ENCODE results near the gene SIVA1. TPM values are rescaled to one million over a fixed set of nuclear protein-coding genes. Genes with fewer than 3 reads are reported as not detected.

SIVA1 gene
- total RNA-seq, 1 donor from 2014 or later: 51.7 TPM

- Histone ChIP-seq H3K4me1 (ENCODE audit: control insufficient read depth in 3 of 3, insufficient read depth in 3 of 3, low read length in 3 of 3) (peaks cover 79 to 97% (median 86%) of the 10 kb centered on the region in 3 donors), H3K9ac (ENCODE audit: low read depth in 1 of 3, low read length in 3 of 3) (peak overlapping the region; percentile 46 to 95 (median 83)), H3K9me3 (ENCODE audit: control insufficient read depth in 3 of 3, low read length in 3 of 3) (no peaks in the 10 kb centered on the region), H3K27me3 (ENCODE audit: control insufficient read depth in 3 of 3, insufficient read depth in 3 of 3, low read length in 3 of 3) (no peaks in the 10 kb centered on the region), H3K36me3 (ENCODE audit: control insufficient read depth in 3 of 3, insufficient read depth in 3 of 3, low read length in 3 of 3) (peaks cover 10 to 20% (median 19%) of the 10 kb centered on the region in 3 donors), H3K4me3 (ENCODE audit: low read length in 3 of 3) (peak overlapping the region in 2 of 3 donors; percentile 6 to 9), H3K27ac (ENCODE audit: low read depth, low read length) (peak overlapping the region; percentile 96)
Observed at GRCh38 chr14:104734051-104734587, 18.8 kb upstream of the SIVA1 start.

- peak overlapping the region in 1 of 3 donors; percentile 52 for H3K4me3 ChIP-seq (ENCODE audit: low read length in 3 of 3)
- H3K27ac ChIP-seq (ENCODE audit: low read depth, low read length): peak overlapping the region; percentile 96
- H3K9me3 ChIP-seq (ENCODE audit: control insufficient read depth in 3 of 3, low read length in 3 of 3): no peaks in the 10 kb centered on the region
- H3K4me1 ChIP-seq (ENCODE audit: control insufficient read depth in 3 of 3, insufficient read depth in 3 of 3, low read length in 3 of 3): peaks cover 77 to 94% (median 84%) of the 10 kb centered on the region in 3 donors
- H3K36me3 ChIP-seq (ENCODE audit: control insufficient read depth in 3 of 3, insufficient read depth in 3 of 3, low read length in 3 of 3): peaks cover 14 to 25% (median 23%) of the 10 kb centered on the region in 3 donors
- H3K9ac ChIP-seq (ENCODE audit: low read depth in 1 of 3, low read length in 3 of 3): peak overlapping the region; percentile 46 to 95 (median 83)
- no peaks in the 10 kb centered on the region for H3K27me3 ChIP-seq (ENCODE audit: control insufficient read depth in 3 of 3, insufficient read depth in 3 of 3, low read length in 3 of 3)
Observed at GRCh38 chr14:104734601-104734990, 18.4 kb upstream of the SIVA1 start.

GRCh38 chr14:104734991-104735779 is 17.8 kb upstream of the SIVA1 start:
- peaks cover 75 to 91% (median 80%) of the 10 kb centered on the region in 3 donors for H3K4me1 ChIP-seq (ENCODE audit: control insufficient read depth in 3 of 3, insufficient read depth in 3 of 3, low read length in 3 of 3)
- H3K9me3 ChIP-seq (ENCODE audit: control insufficient read depth in 3 of 3, low read length in 3 of 3): no peaks in the 10 kb centered on the region
- H3K36me3 ChIP-seq (ENCODE audit: control insufficient read depth in 3 of 3, insufficient read depth in 3 of 3, low read length in 3 of 3): peaks cover 20 to 30% (median 29%) of the 10 kb centered on the region in 3 donors
- H3K27ac ChIP-seq (ENCODE audit: low read depth, low read length): peak overlapping the region; percentile 96
- peak overlapping the region; percentile 13 to 52 (median 43) for H3K4me3 ChIP-seq (ENCODE audit: low read length in 3 of 3)
- H3K9ac ChIP-seq (ENCODE audit: low read depth in 1 of 3, low read length in 3 of 3): peak overlapping the region; percentile 62 to 95 (median 83)
- H3K27me3 ChIP-seq (ENCODE audit: control insufficient read depth in 3 of 3, insufficient read depth in 3 of 3, low read length in 3 of 3): no peaks in the 10 kb centered on the region

GRCh38 chr14:104735830-104736642 is 16.9 kb upstream of the SIVA1 start:
- Histone ChIP-seq H3K27ac (ENCODE audit: low read depth, low read length) (peak overlapping the region; percentile 96), H3K4me1 (ENCODE audit: control insufficient read depth in 3 of 3, insufficient read depth in 3 of 3, low read length in 3 of 3) (peaks cover 74 to 90% (median 75%) of the 10 kb centered on the region in 3 donors), H3K36me3 (ENCODE audit: control insufficient read depth in 3 of 3, insufficient read depth in 3 of 3, low read length in 3 of 3) (peaks cover 29 to 39% (median 38%) of the 10 kb centered on the region in 3 donors), H3K9me3 (ENCODE audit: control insufficient read depth in 3 of 3, low read length in 3 of 3) (no peaks in the 10 kb centered on the region), H3K27me3 (ENCODE audit: control insufficient read depth in 3 of 3, insufficient read depth in 3 of 3, low read length in 3 of 3) (no peaks in the 10 kb centered on the region), H3K4me3 (ENCODE audit: low read length in 3 of 3) (peak overlapping the region; percentile 13 to 56 (median 43)), H3K9ac (ENCODE audit: low read depth in 1 of 3, low read length in 3 of 3) (peak overlapping the region; percentile 62 to 95 (median 83))

DNA sequence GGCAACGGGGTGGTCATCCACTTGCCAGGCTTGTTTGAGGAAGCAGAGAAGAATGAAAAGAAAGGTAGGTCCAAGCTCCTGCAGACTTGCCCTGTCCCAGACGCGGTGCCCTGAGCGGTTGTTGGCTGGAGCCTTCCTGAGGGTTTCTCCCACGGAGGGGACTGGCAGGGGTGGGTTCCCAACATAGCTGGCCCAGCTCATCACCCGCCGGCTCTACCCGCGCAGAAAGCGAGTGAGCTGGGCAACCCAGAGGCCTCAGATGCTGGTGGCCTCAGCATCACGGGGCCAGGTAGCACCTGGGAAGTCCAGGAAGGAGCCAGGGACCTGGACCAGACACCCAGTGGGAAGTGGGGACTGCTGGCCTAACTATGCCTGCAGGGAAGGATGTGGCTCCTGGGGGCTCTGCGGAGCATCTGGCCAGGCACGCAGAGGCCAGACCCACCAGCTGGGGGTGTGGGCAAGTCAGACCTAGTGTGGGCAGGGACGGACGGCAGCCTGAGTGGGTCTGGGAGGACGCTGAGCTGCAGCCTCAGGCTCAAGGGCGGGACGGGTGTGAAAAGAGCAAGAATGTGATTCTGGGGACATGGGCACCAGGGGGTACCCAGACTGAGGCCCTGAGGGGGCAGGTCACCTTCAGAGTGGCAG is 14.4 kb upstream of the SIVA1 start:
- peak overlapping the region; percentile 96 for H3K27ac ChIP-seq (ENCODE audit: low read depth, low read length)

DNA sequence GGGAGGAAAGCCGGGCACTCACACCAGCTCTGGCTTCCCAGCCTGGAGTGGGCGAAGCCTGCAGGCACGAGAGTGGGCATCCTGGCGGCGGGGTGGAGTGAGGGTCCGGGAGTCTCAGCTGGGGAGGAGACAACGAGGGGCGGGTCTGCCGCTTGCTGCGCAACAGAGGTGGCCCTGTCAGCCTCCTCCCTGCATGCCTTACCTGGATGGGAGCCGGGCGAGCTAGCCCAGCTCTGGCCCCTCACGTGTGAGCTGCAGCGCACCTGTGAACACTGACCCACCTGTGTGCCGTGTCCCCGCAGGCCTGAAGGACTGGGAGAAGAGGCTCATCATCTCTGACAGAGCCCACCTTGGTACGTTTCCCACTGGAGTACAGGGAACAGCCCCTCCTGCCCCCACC is 13.9 kb upstream of the SIVA1 start:
- peak overlapping the region; percentile 96 for H3K27ac ChIP-seq (ENCODE audit: low read depth, low read length)
- no peaks in the 10 kb centered on the region for H3K9me3 ChIP-seq (ENCODE audit: control insufficient read depth in 3 of 3, low read length in 3 of 3)
- H3K27me3 ChIP-seq (ENCODE audit: control insufficient read depth in 3 of 3, insufficient read depth in 3 of 3, low read length in 3 of 3): no peaks in the 10 kb centered on the region
- no peak overlapping the region for H3K4me3 ChIP-seq (ENCODE audit: low read length in 3 of 3)
- H3K36me3 ChIP-seq (ENCODE audit: control insufficient read depth in 3 of 3, insufficient read depth in 3 of 3, low read length in 3 of 3): peaks cover 55 to 69% (median 64%) of the 10 kb centered on the region in 3 donors
- peaks cover 44 to 82% (median 45%) of the 10 kb centered on the region in 3 donors for H3K4me1 ChIP-seq (ENCODE audit: control insufficient read depth in 3 of 3, insufficient read depth in 3 of 3, low read length in 3 of 3)
- H3K9ac ChIP-seq (ENCODE audit: low read depth in 1 of 3, low read length in 3 of 3): peak overlapping the region in 1 of 3 donors; percentile 33

More for the DNA sequence above, 14.4 kb upstream of the SIVA1 start:
- Histone ChIP-seq H3K36me3 (ENCODE audit: control insufficient read depth in 3 of 3, insufficient read depth in 3 of 3, low read length in 3 of 3) (peaks cover 52 to 64% (median 60%) of the 10 kb centered on the region in 3 donors), H3K9me3 (ENCODE audit: control insufficient read depth in 3 of 3, low read length in 3 of 3) (no peaks in the 10 kb centered on the region), H3K4me1 (ENCODE audit: control insufficient read depth in 3 of 3, insufficient read depth in 3 of 3, low read length in 3 of 3) (peaks cover 49 to 88% (median 51%) of the 10 kb centered on the region in 3 donors), H3K4me3 (ENCODE audit: low read length in 3 of 3) (no peak overlapping the region), H3K27me3 (ENCODE audit: control insufficient read depth in 3 of 3, insufficient read depth in 3 of 3, low read length in 3 of 3) (no peaks in the 10 kb centered on the region), H3K9ac (ENCODE audit: low read depth in 1 of 3, low read length in 3 of 3) (peak overlapping the region in 2 of 3 donors; percentile 20 to 71)

- no peak overlapping the region for H3K4me3 ChIP-seq (ENCODE audit: low read length in 3 of 3)
- no peak overlapping the region for H3K27ac ChIP-seq (ENCODE audit: low read depth, low read length)
- no peaks in the 10 kb centered on the region for H3K9me3 ChIP-seq (ENCODE audit: control insufficient read depth in 3 of 3, low read length in 3 of 3)
- H3K9ac ChIP-seq (ENCODE audit: low read depth in 1 of 3, low read length in 3 of 3): peak overlapping the region in 1 of 3 donors; percentile 45
- H3K36me3 ChIP-seq (ENCODE audit: control insufficient read depth in 3 of 3, insufficient read depth in 3 of 3, low read length in 3 of 3): peaks cover 61 to 76% (median 71%) of the 10 kb centered on the region in 3 donors
- H3K4me1 ChIP-seq (ENCODE audit: control insufficient read depth in 3 of 3, insufficient read depth in 3 of 3, low read length in 3 of 3): peaks cover 37 to 74% (median 37%) of the 10 kb centered on the region in 3 donors
- no peaks in the 10 kb centered on the region for H3K27me3 ChIP-seq (ENCODE audit: control insufficient read depth in 3 of 3, insufficient read depth in 3 of 3, low read length in 3 of 3)
Observed at GRCh38 chr14:104739546-104740516, 13.1 kb upstream of the SIVA1 start.

- Histone ChIP-seq H3K9me3 (ENCODE audit: control insufficient read depth in 3 of 3, low read length in 3 of 3) (no peaks in the 10 kb centered on the region), H3K4me3 (ENCODE audit: low read length in 3 of 3) (no peak overlapping the region), H3K9ac (ENCODE audit: low read depth in 1 of 3, low read length in 3 of 3) (peak overlapping the region in 2 of 3 donors; percentile 33 to 45), H3K36me3 (ENCODE audit: control insufficient read depth in 3 of 3, insufficient read depth in 3 of 3, low read length in 3 of 3) (peaks cover 75 to 88% (median 84%) of the 10 kb centered on the region in 3 donors), H3K27me3 (ENCODE audit: control insufficient read depth in 3 of 3, insufficient read depth in 3 of 3, low read length in 3 of 3) (no peaks in the 10 kb centered on the region), H3K27ac (ENCODE audit: low read depth, low read length) (peak overlapping the region; percentile 28), H3K4me1 (ENCODE audit: control insufficient read depth in 3 of 3, insufficient read depth in 3 of 3, low read length in 3 of 3) (peaks cover 31 to 74% (median 37%) of the 10 kb centered on the region in 3 donors)
Observed at GRCh38 chr14:104741108-104741802, 11.7 kb upstream of the SIVA1 start.
